DMS53 treated with DMSO at 0.1 percent for 48 hours (cell line): ENCODE measurements around the gene RNU6-8.
A peak's percentile ranks its signal among the peaks of the same experiment; 100 is the strongest.

Source experiments
- DNase-seq: peaks from one replicate; lab custom pipeline; 2025; ENCODE audit not compliant: unreplicated experiment; lab: John Stamatoyannopoulos, UW

The RNU6-8 gene

DNA sequence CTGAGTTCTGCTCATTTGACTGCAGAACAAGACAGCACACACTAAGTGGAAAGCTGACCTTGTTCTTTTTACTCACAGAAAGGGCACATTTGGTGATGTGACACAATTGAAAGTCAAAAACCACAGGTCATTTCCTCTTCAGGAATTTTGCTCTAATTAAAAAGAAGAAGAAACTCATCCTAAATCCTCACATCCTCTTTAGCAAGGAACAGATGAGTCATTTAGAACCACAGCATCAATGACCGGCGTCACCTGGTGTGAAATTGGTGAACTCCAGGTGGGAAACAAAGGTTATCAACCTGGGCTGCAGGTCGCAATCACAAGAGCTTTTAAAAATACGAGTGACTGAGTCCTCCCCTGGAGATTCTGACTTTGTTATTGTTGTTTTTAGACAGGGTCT lies 2.9 kb upstream of the RNU6-8 start:
- DNase-seq = no peak

DNA sequence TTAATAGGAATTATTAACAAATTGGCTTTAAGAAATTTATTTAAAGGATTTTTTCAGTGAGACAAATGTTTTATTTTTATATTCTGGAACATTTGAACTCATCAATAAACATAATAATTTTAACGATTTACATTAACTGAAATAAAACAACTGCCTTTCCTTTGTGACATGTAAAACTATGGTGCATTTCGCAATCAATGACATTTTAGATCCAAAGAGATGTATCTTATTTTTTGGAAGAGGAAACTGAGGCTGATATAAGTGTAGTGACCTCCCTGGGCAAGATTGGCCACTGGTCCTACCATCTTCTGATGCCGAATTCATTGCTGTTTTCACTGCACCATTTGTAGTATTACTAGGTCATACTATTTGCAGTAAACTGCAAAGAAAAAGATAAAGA lies 2.5 kb upstream of the RNU6-8 start:
- DNase-seq = no peak

DNA sequence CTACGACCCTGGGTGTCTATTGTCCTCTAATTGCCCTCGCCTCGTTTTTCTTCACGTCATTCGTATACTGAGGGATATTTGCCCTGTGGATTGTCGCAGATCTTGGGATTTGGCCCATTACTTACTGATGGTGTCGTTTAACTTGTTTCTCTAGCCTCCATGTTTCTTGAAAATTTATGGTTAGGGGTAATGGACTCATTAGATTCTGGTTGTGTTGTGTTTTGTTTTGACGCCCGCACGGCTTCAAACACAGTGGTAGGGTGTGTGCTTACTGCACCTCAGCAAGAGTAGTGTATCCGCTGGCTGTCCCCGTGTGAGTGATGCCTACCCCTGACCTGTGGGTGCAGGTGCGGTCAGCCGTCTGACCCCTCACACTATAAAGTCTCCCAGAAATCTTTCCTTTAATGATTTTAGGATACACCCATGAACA lies 874 bp upstream of the RNU6-8 start:
- DNase-seq = no peak

DNA sequence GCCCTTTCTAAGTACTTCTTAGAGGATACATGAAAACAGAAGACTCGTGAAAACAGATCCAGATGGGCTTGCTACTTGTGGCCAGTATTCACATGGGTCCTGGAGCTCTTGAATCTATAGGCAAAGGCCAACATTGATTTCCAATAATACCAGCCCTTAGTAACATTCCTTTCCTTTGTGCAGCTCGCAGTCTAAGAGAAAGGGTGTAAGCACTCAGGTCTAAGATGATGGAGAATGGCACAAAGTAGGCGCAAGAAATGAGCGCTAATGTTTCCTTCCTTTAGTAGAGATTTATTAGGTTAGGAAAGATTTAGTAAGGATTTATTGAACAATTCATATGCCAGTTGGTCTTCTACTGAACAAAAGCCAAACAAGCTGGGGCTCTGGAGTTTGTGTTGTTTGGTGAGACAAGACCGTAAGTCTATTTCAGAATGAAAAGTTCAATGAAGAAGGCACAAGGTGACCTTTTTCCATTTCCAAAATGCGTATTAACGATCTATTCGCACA lies 525 bp downstream of the RNU6-8 start:
- peak; percentile 60 for DNase-seq

DNA sequence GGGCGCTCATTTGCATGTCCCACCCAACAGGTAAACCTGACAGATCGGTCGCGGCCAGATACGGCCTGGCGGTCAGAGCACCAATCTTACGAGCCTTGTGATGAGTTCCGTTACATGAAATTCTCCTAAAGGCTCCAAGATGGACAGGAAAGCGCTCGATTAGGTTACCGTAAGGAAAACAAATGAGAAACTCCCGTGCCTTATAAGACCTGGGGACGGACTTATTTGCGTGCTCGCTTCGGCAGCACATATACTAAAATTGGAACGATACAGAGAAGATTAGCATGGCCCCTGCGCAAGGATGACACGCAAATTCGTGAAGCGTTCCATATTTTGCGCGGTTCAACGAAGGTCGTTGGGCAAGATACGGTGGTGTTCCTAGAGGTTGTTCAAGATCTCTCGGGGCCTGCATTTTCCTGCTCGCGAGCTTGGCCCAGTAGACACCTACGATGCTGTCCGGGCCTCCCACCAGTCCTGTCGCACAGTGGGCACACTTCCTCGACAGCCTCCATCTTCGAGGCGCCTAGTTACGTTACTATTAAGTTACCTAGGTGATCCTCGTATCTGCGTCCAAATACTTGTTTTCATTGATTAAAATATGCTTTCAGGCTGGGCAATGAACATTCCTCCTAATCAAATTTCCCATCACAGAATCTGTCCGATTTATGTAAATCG lies 1.1 kb downstream of the RNU6-8 start, which contains the start of gene RNU6-7:
RNU6-7 (plus strand) TSS at position 230 of the 675 bp plus-strand sequence.
- DNase-seq = peak; percentile 54

DNA sequence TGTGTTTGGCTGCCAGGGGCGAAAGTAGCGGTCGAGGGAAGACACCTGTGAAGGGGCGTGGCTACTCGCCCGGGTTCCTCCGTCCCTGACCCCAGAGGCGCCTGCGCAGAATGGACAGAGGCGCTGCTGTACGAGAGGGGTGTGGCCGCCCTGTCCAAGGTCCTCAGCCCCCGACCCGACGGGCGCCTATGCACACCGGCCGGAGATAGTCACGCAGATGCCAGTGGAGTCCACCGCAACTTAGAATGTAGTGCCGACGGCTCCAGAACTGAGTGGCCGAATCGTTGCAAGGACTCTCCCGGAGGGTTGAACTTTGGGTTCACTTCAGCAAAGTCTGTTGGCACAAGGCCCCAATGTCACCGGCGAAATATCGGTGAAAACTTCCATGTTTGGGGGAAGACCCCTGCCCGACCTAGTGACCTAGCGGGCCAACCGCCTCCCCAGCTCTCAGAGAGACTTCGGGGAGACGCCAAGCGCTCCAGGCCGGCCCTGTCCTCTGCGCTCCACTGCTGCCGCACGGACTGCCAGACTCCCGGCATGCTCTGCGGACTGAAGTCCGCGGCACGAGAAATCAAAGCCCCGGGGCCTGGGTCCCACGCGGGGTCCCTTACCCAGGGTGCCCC lies 1.8 kb downstream of the RNU6-8 start:
- DNase-seq = peak; percentile 69

DNA sequence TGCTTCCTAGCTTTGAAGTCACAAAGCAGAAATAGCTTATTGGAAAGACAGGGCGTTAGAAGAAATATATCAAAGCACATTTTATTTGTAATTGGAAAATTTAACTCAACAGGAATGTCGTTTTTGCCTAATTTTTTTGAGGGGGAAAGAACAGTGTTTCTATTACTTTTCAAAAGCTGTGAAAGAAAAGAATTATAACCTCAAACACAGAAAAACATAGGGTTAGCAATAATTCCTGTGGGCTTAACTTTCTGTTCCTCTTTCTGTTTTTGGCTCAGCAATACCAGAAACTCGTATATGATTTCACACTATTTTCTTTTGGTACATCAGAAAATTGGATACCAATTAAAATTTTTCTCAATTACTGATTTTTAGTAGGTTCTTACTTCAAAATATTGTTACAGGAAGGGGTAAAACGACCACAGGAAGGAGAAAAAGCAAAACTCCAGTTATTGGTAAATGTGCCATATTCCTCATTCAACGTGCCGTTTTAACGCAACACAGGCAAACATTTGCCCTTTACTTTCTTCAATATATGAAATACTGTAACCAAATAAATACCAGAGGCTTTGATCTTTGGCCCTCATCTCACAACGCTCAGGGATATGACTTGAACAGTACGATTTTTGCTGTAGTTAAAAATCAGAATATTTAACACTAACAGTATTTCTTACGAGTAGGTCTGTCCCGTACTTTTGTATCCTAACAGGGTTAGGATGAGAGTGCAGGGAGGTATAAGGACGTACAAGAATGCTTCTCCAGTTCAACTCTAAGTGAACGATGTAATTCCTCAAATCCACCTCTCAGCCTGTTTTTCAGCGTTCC lies 2.5 kb downstream of the RNU6-8 start:
- DNase-seq = no peak

DNA sequence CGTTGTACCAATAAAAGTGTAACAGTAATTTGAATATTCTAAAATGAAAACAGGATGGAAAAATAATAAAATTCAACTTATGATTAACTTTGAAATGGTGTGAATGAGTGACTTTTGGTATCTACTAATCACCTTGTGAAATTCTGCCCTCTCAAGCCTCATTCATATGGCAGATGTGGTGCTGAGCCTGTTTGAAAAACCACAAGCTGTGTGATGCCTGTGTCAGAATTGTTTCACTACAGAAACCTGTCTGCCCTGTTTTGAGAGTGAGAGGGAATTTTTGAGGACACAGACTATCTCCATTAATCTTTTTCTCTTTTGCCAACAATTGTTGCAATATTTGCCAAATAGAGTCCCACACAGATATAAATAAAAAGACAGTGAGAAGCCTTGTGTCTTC lies 5.2 kb downstream of the RNU6-8 start:
- no peak for DNase-seq

DNA sequence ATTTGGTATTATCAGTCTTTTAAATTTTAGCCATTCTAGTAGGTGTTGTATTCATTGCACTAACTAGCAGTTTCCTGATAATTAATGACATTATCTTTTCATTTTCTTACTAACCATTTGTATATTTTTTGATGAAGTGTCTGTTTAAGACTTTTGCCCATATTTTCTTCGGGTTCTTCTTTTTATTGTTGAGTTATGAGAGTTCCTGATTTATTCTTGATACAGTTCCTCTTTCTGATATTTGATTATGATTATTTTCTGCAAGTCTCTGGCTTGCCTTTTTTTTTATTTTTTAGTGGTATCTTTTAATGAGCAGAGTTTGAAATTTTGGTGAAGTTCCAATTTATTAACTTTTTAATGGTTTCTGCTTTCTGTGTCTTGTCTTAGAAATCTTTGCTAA lies 7.4 kb downstream of the RNU6-8 start:
- no peak for DNase-seq

DNA sequence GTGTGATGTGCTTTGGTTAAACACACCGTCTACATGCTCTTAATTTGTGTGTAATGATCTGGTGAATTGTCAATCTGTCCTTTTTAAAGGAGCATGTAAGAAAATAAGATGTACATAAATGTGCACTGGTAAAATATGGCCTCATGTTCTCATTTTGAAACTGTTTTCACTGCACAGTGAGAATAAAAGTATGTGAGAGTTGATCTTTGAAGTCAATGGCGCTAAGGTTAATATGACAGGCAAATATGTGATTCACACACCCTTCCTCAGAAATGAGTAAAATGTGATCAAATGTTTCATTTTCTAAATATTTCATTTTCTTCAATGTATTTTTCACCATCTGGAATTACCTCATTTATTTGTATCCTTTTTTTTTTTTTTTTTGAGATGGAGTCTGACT lies 9.5 kb downstream of the RNU6-8 start:
- no peak for DNase-seq

DNA sequence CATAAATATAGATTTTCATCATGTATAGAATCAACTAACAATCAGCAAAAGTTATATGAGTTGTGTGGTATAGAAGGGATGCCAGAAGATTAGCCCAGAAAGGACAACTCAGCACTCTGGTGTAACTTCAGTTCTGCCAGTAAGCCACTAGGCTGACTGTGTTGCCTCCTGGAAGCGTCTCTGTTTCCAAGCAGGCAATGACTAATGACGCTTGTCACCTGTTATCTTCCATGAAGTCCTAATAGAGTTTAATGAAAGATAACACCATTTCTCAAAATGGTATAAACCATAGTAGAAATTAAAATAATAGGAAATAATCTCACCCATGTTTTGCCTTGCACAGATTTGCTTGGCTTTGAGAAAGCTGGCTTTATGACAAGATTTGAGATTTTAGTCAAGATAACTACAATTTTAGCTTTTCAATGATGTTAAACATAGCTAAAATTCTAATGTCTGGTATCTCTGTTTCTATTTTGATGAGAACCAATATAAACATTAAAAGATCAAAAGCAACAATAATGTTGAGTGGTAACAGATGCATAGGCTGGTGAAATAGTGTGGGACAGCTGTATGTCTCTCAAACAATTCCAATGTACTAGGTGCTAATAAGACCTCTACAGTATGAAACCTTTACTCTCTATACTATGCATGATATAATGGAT lies 10.2 kb downstream of the RNU6-8 start:
- no peak for DNase-seq

DNA sequence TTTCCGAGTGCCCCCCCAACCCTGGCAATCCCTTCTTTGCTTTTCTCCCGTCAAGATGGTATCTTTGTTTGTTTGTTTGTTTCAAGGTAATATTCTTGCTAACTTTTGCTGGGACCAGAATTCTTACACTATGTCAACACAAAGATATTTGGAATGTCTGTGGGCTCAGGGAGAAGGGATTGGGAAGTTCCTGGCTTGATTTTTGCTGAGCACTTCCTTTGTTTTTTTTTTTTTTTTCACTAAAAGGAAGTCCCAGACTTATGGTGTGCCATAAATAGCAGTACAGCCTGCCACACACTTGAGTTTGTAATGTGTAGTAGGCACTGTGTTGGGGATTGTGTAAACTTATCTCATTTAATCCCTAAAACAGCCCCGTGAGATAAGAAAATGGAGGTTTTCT lies 12.4 kb downstream of the RNU6-8 start:
- DNase-seq = no peak

DNA sequence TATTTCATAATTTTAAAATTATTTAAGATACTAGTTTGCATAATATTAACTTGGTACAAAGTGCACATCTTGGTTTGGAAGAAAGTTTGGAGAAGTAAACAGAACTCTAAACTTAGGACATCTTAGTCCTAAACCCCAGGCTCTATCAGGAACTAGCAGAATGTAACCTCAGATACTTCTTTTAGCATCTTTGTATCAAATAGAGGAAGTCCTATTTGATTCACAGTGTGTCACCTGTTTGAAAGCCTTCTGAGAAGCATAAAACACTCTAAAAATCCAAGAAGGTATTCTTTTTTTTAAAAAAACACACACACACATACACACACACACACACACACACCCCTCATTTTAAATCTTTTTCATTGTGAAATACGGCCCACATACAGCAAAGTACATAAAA lies 13.3 kb downstream of the RNU6-8 start:
- no peak for DNase-seq

DNA sequence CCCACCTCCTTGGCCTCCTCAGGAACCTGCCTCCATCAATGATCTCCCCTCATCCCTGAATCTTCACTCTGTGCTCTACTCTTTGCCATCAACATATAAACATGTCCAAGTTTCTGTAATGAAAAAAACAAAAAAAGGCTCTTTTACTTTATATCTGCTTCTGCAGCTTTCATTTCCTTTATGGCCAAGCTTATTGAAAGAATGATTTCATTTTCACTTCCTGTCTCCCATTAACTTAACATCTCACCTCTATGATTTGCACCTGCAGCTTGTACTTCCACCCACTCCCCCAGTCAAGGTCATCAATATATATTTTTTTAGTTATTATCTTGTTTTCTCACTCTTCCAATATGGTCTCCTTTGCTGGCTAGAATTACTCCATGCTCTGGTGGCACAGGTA lies 16.8 kb downstream of the RNU6-8 start:
- no peak for DNase-seq

DNA sequence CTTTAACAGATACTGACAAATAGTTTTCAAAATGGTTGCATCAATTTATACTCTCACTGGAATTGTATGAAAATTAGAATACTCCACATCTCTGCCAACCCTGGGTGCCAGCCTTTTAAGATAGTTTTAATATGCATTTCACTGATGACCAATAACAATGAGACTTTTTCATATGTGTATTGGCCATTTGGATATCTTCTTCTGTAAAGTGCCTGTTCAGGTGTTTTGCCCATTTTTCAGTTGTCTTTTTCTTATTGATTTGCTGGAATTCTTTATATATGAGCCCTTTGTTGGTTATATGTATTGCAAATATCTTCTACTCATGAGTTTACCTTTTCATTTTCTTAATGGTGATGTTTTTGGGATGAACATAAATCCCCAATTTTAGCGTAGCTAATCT lies 18.0 kb downstream of the RNU6-8 start:
- no peak for DNase-seq

DNA sequence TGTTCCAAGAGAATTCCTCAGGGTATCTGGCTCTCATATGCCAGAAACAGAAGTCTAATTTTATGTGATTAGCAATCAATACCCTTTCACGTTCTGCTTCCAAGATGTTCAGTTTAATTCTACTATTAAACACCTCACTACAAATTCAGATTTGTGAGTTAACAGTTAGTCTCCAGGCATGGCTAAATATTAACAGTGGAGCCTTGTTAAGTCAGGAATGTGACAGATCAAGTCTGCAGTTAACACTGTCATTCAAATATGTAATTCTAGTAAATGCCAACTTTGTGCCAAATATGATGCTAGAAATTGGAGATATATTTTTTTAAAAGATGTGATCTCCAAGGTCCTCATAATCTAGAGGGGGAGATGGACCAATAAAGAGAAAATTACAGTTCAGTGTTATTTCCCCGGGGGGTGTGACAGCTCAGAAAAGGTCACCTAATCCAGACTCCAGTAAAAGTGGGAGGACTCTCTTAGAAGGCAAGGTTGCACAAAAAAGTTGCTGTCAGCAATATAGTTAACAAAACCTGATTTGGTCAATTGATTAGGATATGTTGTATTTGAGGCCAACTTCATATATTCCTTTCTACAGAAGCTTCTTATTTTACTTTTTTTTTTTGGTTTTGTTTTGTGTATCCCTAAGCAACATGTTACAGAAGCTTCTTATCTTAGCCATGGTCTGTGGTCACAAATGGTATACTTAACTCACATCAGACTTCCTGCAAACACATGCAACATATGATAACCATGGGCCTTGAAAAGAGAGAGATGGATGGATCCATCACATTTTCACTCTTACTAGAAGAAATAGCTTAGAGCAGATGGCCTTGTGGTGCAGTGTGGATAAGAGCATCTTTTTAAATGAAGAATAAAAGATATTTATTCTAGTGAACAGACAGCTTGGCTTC lies 19.7 kb downstream of the RNU6-8 start:
- DNase-seq = no peak

DNA sequence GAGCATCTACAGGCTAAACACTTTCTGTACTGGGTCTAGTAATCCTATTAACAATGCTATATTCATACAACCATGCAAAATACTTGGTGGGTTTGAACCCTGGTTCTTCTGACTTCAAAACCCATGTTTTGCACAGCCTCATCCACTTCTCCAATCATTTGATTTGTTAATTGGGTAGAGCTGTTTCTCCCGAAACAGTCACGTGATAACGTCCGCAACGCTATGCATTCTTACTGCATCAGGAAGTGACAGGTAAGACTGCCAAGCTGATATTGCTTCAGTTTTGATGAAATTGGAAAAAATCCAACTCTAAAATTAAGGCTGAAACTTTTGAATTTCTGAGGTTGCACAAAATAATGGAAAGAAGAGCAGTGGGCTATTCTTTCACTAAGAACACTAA lies 31.6 kb downstream of the RNU6-8 start:
- DNase-seq = no peak

DNA sequence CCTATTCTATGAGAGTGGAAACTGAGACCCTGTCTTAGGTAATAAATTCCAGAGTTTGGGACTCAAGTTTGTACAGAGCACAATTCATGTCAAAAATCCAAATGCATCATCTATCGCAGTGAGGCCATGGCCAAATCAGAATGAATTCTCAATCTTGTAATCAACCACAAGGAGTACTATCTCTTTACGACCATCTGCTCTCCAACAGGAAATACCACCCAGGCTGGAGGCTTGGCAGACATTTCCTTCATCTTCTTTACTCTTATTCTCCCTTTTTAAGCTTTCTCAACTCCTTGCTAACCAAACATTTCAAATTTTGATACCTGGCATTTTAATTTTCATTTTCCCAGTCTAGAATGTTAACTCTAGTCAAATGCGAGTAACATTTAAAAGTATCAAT lies 33.9 kb downstream of the RNU6-8 start:
- DNase-seq = no peak

DNA sequence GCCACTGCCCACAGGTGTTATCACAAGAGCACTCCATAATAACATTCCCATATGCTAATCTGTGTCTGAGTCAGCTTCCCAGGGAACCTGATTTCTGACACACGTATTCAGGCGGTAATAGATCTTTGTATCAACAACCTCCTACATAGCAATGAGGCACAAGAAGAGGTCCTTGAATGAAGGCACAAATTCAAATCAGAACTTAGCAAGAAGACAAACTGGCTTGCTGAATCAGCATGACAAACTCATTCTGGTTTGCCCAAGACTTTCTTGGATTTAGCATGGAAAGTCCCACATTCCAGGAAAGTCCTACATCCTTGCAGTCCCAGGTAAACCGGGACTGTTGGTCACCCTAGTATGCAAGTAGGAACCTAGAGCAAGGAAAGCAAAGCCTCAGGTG lies 35.2 kb downstream of the RNU6-8 start:
- DNase-seq = no peak

DNA sequence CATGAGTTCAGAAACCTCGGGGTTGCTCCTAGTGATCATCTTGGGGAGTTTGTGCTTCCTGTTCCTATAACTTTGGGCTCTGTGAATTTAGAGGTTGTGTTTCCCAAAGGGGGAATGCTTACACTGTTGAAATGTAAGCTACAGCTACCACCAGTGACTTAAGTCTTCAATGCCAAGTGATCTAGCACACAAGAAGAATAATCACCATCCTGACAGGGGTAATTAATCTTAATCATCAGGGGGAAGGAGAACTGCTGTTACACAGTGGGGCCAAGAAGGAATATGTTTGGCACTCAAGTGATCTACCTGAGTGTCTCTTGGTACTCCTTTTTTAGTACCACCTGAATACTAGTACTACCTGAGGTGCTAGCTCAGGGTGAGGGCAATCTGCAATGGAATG lies 36.1 kb downstream of the RNU6-8 start:
- no peak for DNase-seq
